Cardiac septum (tissue), 1 donor: Measurements from ENCODE around the gene CSK. TPM values are rescaled to one million over a fixed set of nuclear protein-coding genes. Genes with fewer than 3 reads are reported as not detected.
"Not testable (repeated sequence)": the region's sequence is repeated elsewhere in the genome, so short reads cannot be mapped to it uniquely, and the experiment has no call there.

Experiments used
- DNase-seq: peaks from one replicate; pipeline ENCODE4 v3.0.0-alpha.2; 2020; ENCODE audit warnings: low spot score
- intact Hi-C: fragments of 100-400 bp; cut with DNase I; formaldehyde crosslinking; loops from one replicate; pipeline ENCODE4 v1.14.0; 2022
- long read RNA-seq: library from polyadenylated mRNA; unstranded; transcript quantifications from one replicate; pipeline ENCODE4 v2.0.0, GENCODE V29; 2021
- total RNA-seq: library from RNA; stranded (reverse); fragmentation: NEBNext Ultra II Directional; extraction: Animal tissue kit (Norgen Biotek cat#: 25700); gene quantifications from one replicate; pipeline ENCODE4 v1.2.1, GENCODE V29; 2021
- donor health status: DM: no; HTN: no; CAD: no.

CSK gene
- total RNA-seq = 29.5 TPM
- long read RNA-seq, transcript CSK-201 (13 exons, 2,767 nt) = major isoform, 21 of 39 reads
- long read RNA-seq, partial matches to known transcripts = 11 of 39 reads
- long read RNA-seq, other reads (novel, unspliced or antisense) = 7 of 39 reads

- intact Hi-C loops = loop anchor here (2.0 kb wide), 2 partner anchors 19 to 155 kb away; no protein-coding TSS in a partner anchor
- peak; percentile 91 for DNase-seq
Observed at GRCh38 chr15:74781431-74782258, at the start of gene CSK. TSS of gene CSK (plus strand) at chr15:74782080. CDS start at chr15:74798298, 16,218 bp downstream.

- DNase-seq = no peak
- intact Hi-C loops = no loop called here
Observed at GRCh38 chr15:74732846-74733245, 49.0 kb upstream of the CSK start.

- intact Hi-C loops = no loop called here
Observed at GRCh38 chr15:74733269-74733668, 48.6 kb upstream of the CSK start.

GRCh38 chr15:74735305-74735704 lies 46.6 kb upstream of the CSK start:
- intact Hi-C loops = no loop called here
- no peak for DNase-seq

More at GRCh38 chr15:74733269-74733668, 48.6 kb upstream of the CSK start:
- DNase-seq = no peak

- peak; percentile 26 for DNase-seq
- intact Hi-C loops = not testable (repeated sequence)
Observed at GRCh38 chr15:74738239-74738638, 43.6 kb upstream of the CSK start.

- intact Hi-C loops = no loop called here
- no peak for DNase-seq
Observed at GRCh38 chr15:74742422-74742821, 39.5 kb upstream of the CSK start.

GRCh38 chr15:74746389-74746788 lies 35.5 kb upstream of the CSK start:
- DNase-seq = no peak
- intact Hi-C loops = no loop called here

GRCh38 chr15:74748322-74748946 lies 33.4 kb upstream of the CSK start, which contains the start of gene CYP1A2:
TSS of gene CYP1A2 (plus strand) at chr15:74748845. CDS start at chr15:74749739, 894 bp downstream.
- intact Hi-C loops = no loop called here
- DNase-seq = no peak

GRCh38 chr15:74749832-74750231 lies 32.0 kb upstream of the CSK start:
- no peak for DNase-seq
- intact Hi-C loops = no loop called here

GRCh38 chr15:74750751-74751150 lies 31.1 kb upstream of the CSK start:
- no peak for DNase-seq
- intact Hi-C loops = no loop called here

GRCh38 chr15:74752011-74752410 lies 29.9 kb upstream of the CSK start:
- intact Hi-C loops = no loop called here
- DNase-seq = no peak

GRCh38 chr15:74752531-74752930 lies 29.3 kb upstream of the CSK start:
- DNase-seq = no peak
- intact Hi-C loops = no loop called here

GRCh38 chr15:74754593-74755215 lies 27.2 kb upstream of the CSK start:
- intact Hi-C loops = no loop called here
- no peak for DNase-seq

- intact Hi-C loops = no loop called here
Observed at GRCh38 chr15:74758736-74759135, 23.1 kb upstream of the CSK start.

GRCh38 chr15:74762791-74763150 lies 19.1 kb upstream of the CSK start:
- DNase-seq = no peak
- intact Hi-C loops = no loop called here

More at GRCh38 chr15:74758736-74759135, 23.1 kb upstream of the CSK start:
- DNase-seq = no peak

GRCh38 chr15:74763416-74763815 lies 18.5 kb upstream of the CSK start:
- DNase-seq = no peak
- intact Hi-C loops = no loop called here

GRCh38 chr15:74767167-74768098 lies 14.4 kb upstream of the CSK start:
- intact Hi-C loops = loop anchor here (5.0 kb wide), 1 partner anchor 395 kb away; no protein-coding TSS in a partner anchor
- DNase-seq = no peak

GRCh38 chr15:74768099-74768770 lies 13.6 kb upstream of the CSK start:
- intact Hi-C loops = loop anchor here (5.0 kb wide), 1 partner anchor 396 kb away; no protein-coding TSS in a partner anchor
- DNase-seq = no peak
